SK-N-SH (cell line): ENCODE data around the gene CYB561D1.

ENCODE experiments used
- FOXM1 ChIP-seq: IDR thresholded peaks from 2 replicates; pipeline ENCODE4 v1.4.0; 2012; ENCODE audit warnings: low read depth, mild to moderate bottlenecking
- JUND ChIP-seq: IDR thresholded peaks from 2 replicates; pipeline ENCODE4 v1.4.0; 2012
- TF ChIP-seq, protein P1 (sequence below): fragments of 200-600 bp; sonication (generic); IDR thresholded peaks from 2 replicates; pipeline ENCODE4 v1.6.1; 2017; ENCODE audit warnings: antibody characterized with exemption, mild to moderate bottlenecking, moderate library complexity

GRCh38 chr1:109488696-109489095 is 5.2 kb upstream of the CYB561D1 start:
- TF ChIP-seq FOXM1 (no peak), JUND (no peak)
- TF ChIP-seq, protein P1, sequence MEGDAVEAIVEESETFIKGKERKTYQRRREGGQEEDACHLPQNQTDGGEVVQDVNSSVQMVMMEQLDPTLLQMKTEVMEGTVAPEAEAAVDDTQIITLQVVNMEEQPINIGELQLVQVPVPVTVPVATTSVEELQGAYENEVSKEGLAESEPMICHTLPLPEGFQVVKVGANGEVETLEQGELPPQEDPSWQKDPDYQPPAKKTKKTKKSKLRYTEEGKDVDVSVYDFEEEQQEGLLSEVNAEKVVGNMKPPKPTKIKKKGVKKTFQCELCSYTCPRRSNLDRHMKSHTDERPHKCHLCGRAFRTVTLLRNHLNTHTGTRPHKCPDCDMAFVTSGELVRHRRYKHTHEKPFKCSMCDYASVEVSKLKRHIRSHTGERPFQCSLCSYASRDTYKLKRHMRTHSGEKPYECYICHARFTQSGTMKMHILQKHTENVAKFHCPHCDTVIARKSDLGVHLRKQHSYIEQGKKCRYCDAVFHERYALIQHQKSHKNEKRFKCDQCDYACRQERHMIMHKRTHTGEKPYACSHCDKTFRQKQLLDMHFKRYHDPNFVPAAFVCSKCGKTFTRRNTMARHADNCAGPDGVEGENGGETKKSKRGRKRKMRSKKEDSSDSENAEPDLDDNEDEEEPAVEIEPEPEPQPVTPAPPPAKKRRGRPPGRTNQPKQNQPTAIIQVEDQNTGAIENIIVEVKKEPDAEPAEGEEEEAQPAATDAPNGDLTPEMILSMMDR: no peak
